ENCODE measurements around the gene ERFE. TPM values are rescaled to one million over a fixed set of nuclear protein-coding genes. Genes with fewer than 3 reads are reported as not detected.
"Not testable (repeated sequence)": the region's sequence is repeated elsewhere in the genome, so short reads cannot be mapped to it uniquely, and the experiment has no call there.

The ERFE gene, protein sequence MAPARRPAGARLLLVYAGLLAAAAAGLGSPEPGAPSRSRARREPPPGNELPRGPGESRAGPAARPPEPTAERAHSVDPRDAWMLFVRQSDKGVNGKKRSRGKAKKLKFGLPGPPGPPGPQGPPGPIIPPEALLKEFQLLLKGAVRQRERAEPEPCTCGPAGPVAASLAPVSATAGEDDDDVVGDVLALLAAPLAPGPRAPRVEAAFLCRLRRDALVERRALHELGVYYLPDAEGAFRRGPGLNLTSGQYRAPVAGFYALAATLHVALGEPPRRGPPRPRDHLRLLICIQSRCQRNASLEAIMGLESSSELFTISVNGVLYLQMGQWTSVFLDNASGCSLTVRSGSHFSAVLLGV
- total RNA-seq, result 0.58 TPM

DNA sequence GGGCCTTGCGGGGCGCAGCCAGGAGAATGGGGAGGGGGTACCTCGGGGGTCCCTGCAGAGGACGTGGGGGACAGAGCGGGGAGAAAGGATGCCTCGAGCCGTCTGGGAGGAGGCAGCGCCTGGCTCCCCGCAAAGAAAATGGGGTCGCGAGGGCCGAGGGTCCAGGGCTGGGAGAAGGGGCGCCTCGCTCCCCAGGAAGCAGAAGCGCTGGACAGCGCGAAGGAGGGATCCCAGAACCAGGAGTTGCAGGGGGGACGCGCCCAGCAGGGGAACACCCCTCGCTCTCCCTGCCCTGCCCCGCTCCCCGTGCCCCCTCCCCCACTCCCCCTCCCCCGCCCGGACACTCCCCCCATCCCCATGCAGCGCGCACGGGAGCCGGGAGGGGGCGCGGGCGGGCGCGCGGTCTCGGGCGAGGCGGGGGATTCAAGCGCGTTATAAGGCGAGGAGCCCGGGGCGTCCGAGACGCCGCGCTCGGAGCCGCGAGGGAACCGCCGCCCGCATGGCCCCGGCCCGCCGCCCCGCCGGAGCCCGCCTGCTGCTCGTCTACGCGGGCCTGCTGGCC is at the start of gene ERFE:
Gene ERFE (plus strand): TSS at position 462 of the 562 bp plus-strand sequence. CDS start 38 bp downstream, at position 500.
- no peak for DNase-seq (ENCODE audit: low spot score)
- ATAC-seq, result peak; percentile 33
- intact Hi-C loops (cut with DNase I), result no loop called here

DNA sequence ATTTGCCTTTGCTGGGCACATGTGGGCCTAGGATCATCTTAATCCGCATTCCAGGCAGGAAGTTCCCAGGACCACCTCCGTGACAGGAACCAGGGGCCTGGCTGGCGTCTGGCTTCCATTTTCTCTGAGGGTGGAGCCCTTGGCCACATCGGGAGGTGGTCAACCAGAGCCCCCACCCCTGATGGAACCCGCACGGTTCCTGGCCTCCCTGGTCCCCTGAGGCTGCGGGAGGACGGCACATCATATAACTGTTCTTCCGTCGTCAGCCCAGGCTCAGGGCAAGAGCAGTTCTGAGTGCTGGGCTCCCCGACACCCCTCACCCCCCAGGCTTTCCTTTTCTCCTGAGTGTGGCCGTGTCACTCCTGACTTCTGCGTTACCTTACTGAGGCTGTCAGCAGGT is 45.2 kb upstream of the ERFE start:
- intact Hi-C loops (cut with DNase I), result no loop called here
- ATAC-seq, result no peak
- DNase-seq (ENCODE audit: low spot score), result no peak

DNA sequence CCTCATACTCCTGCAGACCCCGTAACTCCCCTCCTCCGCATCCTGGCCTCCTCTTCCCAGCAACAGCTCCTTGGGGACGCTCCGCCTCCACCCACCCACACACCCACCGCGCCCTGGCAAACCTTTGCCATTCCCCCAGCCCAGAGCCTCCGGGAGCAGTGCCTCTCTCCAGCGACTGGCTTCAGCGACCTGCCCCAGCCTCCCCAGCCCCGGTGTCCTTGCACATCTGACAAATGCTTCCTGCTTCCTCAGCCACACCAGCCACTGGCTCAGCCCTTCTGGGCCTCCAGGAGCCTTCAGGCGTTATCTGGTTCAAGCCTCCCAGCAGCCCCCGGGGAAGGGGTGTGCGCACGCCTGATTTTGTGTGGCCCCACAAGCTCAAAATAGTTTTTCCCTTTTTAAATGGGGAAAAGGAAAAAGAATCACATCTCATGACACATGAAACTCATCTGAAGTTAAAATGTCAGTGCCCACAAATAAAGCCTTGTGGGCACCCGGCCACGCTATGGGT is 44.4 kb upstream of the ERFE start:
- intact Hi-C loops (cut with DNase I), result no loop called here
- ATAC-seq (no peak), DNase-seq (ENCODE audit: low spot score) (no peak)

DNA sequence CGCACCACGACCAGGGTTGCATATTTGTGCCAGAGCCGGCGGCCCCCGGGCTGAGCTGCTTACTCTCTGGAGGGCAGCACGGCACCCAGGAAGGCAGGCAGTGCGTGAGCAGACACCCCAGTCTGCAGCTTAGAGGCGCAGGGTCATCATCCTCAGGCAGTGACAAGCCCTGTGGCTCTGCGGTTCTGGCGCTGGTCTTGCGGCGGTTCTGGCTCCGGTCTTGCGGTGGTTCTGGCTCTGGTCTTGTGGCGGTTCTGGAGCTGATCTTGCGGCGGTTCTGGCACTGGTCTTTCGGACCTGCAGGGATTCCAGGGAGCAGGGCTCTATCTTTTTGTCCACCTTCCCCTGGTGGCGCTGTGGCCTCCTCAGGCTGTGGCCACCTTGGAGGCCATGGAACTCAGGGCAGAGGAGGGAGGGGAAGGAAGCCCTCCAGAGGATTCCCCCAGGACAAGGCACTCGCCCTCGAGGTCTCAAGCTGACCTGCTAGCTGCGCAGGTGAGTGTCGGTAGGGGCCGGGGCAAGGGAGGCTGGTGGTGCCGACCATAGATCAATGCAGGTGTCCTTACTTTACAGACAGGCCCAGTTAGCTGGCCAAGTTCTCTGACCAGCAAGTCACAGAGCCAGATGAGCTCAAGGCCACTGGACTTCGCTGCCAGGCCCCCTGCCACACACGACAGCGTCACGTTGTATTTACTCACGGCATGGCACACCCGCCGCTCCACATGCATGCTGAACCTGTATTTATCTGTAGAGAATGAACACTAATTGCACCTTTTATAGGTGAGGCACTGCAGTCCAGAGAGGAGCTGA is 43.7 kb upstream of the ERFE start:
- ATAC-seq (no peak), DNase-seq (ENCODE audit: low spot score) (no peak)
- intact Hi-C loops (cut with DNase I), result no loop called here

DNA sequence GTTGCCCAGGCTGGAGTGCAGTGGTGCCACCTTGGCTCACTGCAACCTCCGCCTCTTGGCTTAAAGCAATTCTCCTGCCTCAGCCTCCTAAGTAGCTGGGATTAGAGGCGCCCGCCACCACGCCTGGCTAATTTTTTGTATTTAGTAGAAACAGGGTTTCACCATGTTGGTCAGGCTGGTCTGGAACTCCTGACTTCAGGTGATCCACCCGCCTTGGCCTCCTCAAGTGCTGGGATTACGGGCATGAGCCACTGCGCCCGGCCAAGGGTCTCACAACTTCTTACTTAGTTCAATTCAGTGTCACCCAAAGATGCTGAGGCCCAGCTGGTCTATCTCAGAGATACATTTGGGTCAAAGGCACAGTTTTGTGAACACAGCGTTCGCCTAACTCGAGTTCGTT is 43.1 kb upstream of the ERFE start:
- DNase-seq (ENCODE audit: low spot score); ATAC-seq; intact Hi-C loops (cut with DNase I): not testable (repeated sequence)

DNA sequence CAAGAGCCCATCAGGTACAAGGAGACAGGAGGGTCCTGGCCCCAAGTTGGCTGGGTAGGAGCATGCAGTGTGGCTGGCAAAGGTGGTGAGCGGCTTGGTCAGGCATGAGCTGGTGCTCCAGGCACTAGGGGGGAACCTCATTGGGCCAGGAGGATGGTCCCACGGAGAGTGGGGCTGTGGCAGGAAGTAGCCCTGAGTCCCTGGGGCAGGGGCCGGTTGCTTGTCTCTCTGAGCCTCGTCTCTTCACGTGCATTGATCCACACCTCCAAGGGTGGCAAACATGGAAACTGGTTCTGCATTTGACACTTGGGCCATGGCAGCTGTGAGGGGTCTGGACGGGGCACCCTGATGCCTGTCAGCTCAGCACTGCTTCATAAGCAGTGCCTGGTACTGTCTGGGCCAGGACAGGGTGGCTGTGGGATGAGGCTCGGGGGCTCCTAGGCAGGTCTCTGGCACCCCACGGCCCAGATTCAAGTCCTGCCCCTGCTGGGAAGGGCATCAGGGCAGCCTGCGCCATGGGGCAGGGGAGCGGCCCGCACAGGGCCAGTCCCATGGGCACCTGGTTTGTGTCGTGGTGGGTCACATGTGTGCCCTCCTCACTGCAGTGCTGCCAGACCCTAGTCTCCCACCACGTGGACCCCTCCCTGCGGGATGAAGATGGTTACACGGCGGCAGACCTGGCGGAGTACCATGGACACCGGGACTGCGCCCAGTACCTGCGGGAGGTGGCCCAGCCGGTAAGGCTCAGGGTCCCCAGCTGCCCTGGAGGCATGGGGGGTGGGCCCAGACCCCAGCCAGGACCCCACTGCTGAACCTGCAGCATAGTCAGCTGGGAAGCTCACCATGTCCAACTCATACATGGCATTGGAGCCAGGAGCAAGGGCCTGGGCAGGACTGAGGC is 42.2 kb upstream of the ERFE start:
- ATAC-seq (no peak), DNase-seq (ENCODE audit: low spot score) (no peak)
- intact Hi-C loops (cut with DNase I), result no loop called here

DNA sequence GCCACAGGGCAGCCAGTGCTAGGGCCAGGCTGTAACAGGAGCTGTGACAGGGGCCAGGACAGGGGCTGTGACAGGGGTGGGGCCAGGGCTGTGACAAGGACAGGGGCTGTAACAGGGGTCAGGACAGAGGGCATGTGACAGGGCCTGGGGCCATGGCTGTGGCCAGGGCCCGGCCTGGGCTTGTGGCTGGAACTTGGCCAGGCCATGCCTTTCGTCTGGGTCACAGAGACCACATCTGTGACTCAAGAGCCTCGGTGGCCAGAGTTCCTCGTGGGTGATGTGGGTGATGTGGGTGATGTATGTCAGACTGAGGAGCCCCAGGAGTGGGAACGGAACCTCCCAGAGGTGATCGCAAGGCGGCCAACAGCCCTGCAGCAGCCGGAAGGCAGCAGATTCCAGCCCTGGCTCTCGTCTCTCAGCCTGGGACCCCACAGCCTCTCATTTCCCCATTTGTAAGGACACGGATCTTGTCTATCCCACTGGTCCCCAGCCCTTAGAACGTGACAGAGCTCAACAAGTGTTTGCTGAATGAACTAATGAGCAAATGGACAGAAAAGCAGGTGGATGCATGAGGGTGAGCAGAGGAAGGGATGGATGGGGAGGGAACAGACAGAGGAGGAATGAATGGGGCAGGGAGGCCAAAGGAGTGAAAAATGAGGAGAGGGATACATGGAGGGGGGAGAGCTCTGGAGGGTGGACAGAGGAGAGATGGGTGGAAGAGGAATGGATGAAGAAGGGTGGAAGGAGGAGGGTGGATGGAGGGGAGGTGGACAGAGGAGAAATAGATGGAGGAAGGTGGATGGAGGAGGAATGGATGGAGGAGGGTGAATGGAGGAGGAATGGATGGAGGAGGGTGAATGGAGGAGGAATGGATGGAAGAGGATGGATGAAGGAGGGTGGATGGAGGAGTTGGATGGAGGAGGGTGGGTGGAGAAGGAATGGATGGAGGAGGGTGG is 41.3 kb upstream of the ERFE start:
- intact Hi-C loops (cut with DNase I), result no loop called here
- ATAC-seq (no peak), DNase-seq (ENCODE audit: low spot score) (no peak)

DNA sequence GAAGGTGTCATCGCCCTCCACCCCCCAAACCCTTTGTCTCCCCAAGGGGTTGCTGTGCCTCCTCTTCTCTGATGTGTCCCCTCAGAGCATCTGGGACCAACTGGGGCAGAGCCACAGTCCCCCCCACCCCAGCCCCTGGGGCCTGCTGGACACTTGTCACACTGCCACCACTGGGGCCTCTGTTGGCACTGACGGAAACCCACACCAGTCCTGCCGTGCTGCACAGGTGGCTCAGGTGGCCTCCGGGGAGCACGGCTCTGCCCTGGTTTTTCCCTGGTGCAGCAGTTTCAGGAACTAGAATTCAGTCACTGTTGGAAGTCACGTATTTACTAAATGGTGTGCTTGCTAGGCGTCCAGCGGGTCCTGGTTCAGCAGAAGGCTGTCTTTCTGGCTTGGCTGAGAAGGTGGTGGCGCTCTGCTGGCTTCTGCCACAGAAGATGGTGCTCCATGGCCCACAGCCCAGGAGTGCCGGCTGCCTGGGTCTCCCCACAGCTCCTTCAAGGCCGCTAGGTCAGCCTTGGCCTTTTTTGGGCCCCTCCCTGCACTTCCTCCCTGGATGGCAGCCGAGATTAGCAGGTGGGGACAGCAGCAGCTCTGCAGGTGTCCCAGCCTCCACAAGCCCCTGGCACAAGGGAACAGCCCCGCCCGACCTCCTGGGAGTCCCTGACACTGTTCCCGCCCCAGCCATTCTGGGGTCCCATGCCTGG is 38.9 kb upstream of the ERFE start:
- no peak for DNase-seq (ENCODE audit: low spot score)
- intact Hi-C loops (cut with DNase I), result no loop called here
- ATAC-seq, result no peak

DNA sequence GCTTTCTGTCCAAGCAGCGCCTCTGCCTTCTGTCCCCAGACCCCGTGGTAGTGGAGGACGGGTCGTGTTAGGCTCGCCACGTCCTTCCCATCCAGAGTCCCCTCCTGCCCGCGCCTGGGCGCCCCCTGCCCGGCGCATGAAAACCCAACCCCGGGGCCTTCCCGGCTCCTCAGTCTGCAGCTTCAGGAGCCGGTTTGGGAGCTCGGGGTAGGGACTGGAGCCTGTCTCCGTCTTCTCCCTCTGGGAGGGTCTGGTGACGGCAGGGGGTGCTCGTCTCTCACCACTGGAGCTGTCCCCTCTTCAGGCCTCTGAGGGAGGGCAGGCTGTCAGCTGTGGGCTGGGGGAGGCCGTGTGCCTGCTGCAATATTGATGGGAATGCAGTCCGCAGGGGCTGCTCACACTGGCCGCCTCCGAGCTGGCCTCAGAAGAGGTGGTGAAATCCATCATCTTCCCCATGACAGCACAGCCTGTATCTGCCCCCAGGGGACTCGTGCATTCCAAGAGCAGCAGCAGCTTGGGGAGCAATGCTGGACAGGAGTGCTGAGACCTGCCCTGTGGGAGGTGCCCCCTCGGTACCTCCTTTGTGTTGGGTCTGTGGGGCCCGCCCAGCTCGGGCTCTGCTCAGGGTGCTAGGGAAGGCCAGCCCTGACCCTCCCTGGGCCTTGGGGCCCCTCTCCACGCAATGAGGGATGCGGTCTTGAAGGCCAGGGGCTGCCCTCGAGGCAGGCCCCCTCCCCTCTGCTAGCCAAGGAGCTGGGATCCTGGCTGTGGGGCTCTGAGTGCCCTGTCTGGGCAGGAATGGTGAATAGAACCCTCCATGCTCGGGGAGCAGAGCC is 38.1 kb upstream of the ERFE start:
- no peak for ATAC-seq
- no peak for DNase-seq (ENCODE audit: low spot score)
- intact Hi-C loops (cut with DNase I), result no loop called here

DNA sequence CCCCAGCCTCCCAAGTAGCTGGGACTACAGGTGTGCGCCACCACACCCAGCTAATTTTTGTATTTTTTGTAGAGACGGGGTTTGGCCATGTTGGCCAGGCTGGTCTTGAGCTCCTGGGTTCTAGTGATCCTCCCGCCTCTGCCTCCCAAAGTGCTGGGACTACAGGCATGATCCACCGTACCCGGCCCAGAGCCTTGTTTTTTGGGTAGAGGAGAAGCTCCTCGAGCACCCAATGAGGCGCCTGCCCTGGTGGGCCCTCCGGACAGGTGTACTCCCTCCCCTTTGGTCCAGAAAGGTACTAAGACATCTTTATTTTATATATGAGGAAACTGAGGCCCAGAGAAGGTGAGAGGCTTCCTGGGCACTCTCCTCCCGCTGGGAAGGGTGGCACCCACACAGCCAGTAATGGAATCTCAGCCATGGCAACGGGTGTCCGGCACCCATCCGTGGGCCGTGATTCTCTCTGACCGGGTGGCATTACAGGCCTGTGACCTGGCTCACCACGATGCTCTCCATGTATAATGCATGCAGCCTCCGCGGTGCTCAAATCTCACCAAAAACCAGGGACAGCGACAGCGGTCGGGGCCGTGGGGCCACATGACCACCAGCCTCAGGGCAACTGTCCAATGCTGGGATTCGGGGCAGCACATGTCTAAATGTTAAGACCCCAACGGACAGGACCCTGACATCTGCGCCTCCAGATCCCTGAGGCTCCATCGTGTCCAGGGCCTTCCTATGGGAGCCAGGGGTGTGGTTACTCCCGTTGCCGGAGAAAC is 37.1 kb upstream of the ERFE start:
- intact Hi-C loops (cut with DNase I), result no loop called here
- DNase-seq (ENCODE audit: low spot score), result no peak

DNA sequence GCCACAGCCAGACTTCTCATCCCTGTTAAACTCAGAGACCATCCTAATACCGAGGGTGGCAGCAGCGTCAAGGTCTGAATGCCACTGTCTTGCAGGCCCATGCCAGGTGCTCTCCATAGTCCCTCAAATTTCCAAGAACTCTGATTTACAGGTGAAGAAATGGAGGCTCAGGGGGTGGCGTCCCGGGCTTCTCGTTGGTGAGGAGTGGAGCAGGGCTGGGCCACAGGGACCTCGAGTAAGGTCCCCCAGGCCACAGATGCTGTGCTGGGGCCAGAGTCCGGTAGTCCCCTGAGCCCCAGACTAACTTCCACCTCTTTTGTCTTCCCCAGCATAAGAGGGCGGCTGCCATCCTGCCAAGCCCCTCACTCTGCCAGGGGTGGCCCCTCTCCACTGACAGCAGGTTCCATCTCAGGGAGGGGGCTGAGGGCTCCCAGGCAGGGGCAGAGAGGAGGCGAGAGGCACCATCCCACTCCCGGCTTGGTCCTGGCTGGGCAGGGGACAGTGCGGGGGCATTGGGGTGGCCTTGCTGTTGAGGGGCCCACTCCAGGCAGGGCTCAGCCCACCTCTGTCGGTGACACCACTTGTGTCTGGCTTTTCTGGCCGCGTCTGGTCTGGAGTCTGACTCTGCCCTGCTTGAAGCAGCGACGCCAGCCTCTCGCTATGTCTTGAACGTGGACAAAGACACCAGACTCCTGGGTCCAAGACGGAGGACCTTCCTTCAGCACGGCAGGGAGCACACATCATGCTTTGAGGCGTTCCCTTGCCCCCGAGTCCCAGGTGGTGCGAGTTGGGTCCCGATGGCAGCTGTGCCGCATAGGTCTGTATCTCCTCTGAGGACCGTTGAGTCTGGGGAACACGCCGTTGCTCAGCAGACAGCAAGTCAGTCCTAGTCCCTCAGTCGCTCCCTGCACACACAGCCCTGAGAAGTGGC is 36.2 kb upstream of the ERFE start:
- ATAC-seq (no peak), DNase-seq (ENCODE audit: low spot score) (no peak)
- intact Hi-C loops (cut with DNase I), result no loop called here

More for the DNA sequence above, 37.1 kb upstream of the ERFE start:
- no peak for ATAC-seq

DNA sequence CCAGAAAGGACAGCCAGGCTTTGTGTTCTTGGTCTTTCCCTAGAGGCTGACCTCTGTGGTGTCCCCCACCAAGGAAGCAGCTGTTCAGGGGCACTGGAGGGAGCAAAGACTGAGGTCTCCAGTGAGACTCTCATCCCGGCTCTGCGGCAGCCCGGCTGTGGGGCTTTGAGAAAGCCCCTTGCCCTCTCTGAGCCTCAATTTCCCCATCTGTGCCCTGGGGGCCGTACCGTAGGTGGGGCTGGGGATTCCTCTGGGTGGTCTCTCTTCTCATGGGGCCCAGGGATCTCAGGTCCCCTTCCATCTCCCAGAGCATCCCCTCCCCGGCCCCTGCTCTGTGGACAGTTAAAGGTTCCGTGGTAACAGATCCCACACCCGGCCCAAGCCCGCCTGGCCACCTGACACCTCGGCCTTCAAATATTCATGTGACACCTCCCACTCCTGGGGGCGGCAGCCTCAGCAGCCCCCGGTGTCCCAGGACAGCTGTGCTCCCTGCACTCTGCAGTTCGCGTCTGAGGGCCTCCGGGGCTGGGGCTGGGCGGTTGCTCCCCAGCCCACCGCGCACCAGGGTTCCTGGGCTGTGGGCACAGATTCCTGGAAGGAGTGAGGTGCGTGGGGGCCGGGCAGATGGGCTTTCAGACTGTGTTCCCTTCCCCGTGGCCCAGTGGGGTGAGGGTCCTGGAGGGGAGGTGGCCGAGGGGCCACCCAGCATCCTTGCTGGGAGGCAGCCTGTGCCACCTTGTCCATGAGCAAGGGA is 35.4 kb upstream of the ERFE start:
- intact Hi-C loops (cut with DNase I), result no loop called here
- no peak for DNase-seq (ENCODE audit: low spot score)
- ATAC-seq, result no peak

DNA sequence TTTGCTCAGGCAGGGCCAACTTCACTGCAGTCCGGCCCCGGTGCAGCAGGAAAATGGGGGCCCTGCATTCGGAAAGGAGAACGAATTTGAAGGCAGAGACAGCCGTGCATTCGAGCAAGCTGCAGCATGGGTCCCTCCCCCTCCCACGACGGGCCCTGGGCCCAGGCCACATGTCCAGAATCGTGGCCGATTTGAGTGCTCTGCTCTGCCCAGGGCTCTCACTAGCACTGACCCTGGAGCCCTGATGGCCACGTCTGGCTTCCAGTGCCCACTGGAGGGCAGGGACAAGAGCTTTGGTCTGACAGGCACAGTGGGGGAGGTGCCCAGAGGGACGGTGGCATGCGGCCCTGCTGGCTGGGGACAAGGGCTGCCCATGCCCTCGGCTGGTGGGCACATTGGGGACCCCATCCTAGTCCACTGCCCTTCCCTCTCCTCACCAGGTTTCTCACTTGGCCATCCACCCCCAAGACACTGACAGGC is 34.7 kb upstream of the ERFE start:
- no peak for ATAC-seq
- no peak for DNase-seq (ENCODE audit: low spot score)
- intact Hi-C loops (cut with DNase I), result no loop called here
